Activated T-helper 1 cell treated with Interleukin-2 at 50 U/mL for 16 hours (primary cell): ENCODE measurements around the gene CPS1.

Experiments used
- DNase-seq: peaks from one replicate; pipeline ENCODE4 v3.0.0-alpha.2; 2020; ENCODE audit warnings: low read depth

CPS1 gene

DNA sequence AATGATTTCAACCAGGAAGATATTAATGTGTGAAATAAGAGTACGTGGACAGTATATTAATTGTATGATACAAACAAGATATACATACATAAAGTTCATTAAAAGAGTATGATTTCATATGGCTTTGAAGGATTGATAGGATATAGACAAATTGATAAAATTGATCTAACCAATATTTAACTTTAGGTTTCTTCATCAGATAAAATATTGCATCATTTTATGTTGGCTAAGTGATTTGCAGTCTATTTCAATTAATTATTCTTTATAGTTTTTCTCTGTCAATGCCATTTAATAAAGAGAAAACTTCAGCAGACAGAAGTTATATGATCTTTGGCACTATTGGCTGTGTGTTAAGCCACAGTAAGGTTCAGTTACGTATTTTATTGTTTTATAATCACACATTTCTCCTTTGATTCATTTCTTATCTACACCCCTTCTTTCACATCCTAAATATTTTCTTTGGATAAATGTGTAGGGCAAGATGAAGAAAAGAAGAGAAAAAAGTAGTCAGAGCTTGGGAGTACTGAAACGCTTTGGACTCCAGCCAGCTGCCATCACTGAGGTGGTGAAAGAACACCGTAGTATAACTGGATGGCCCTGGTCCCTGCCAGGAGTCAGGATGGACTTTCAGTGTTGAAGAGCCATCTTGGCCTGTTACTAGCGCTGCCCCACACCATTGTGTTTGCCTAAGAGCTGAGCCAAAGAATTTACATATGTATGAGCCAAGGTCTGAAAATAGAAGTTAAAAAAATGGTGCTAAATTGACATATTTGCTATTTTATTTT is 9.8 kb upstream of the CPS1 start:
- no peak for DNase-seq

DNA sequence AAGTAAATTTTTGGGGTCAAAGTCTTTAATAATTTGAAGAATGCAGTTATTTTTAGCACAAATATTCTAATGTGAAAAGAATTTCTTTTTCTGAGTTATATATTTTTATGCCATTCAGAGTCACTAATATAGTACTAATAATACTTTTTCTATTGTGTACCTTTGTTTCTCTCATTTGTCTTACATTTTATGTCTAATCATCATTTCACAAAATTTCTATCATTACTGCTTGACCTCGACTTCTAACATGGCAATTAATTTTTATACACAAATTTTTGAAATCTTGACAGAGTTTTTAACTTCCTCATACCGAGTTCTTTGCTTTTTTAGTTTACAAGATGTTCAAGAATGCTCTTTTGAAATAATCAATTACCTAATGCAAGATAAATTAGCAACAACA is 8.4 kb upstream of the CPS1 start:
- no peak for DNase-seq

DNA sequence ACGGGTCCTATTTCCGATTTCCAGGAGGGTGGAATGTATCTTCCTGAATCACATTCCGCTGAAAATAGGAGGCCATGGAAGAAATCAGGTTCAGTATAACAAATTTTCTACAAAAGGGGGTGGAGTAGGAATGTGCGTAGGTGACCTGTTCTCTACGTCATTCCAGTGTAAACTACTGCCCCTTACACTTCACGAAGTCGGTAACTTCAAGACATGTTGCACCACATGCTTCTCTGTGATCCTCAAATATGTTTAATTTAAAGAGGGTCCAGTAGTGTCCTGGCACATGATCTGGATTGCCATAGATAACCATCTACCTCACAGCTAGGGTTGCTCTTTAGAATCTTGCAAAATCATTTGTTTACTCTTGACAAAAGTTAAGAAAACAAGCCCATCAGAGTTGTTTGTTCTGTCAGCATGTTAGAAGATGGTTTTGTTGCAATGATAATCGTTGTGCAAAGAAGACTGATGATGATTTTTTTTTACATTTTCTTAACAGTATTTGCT is 7.5 kb upstream of the CPS1 start:
- no peak for DNase-seq

DNA sequence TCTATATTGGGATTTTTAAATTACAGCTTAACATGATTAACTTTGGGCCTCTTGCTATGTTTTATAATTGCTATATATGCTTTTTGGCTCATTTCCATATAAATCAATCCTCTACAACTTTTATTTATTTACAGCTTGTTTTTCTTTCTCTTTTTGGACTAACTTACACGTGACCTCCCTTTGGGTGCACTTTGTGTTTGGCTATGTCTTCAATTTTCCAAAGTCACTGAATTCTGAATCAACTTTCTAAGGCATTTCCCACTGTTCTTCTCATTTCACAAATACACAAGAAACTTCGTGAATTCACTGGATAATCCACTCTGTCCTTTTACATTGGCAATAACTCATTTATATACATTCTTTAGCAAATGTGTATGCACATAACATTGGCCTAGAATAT is 5.4 kb upstream of the CPS1 start:
- no peak for DNase-seq

DNA sequence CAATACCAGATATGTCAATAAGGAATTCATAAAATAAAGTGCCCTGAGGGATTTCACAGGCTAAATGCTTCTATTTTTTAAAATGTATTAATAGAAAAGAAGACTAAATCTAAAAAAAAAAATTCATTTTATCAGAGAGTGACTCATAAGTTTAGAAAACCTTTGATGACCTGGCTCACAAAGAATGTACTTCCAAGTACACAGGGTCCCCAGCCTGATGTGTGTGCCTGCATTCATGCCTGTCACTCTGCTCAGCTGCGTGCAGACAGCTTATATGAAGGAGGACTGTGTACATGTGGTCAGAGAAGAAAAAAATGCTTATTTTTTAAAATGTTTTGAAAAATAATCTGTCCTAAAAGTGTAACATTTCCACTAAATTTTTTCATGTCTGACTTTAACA is 3.0 kb upstream of the CPS1 start:
- no peak for DNase-seq

DNA sequence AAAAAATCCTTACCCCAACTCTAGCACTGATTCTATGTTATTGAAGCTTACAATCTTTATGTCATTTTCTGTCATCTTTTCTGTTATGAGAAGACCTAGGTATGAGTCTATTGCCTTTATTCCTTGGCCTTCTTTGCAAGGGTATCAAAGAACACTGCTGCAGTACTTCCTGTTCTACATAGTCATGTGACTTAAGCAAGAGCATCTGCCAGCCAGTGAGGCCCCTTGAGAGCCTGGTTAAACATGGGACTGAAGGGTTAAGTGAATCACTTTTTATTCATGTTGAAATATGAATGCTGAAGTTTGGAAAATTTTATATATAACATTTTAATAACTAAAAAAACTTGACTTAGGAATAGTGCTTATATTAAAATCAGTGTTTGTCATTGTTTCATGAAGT is 844 bp upstream of the CPS1 start:
- DNase-seq: no peak

DNA sequence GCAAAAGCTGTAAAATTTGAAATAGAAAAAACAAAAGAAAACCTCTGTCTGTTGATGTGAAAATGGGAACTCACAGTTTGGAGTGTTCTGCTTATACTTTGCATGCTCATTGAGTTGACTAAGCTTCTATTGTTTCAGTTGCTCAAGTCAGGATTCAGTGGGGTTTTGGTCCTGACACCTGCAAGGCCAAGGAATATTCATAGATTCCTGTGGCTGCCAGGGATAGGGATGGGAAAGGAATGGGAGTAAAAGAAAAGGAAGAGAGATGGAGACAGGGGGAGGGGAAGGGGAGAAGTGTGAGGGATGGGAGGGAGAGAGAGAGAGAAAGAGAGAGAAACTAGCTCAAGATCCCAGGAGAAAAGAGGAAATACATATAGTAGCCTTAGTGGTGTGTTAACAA is 1.3 kb downstream of the CPS1 start:
- DNase-seq: no peak

DNA sequence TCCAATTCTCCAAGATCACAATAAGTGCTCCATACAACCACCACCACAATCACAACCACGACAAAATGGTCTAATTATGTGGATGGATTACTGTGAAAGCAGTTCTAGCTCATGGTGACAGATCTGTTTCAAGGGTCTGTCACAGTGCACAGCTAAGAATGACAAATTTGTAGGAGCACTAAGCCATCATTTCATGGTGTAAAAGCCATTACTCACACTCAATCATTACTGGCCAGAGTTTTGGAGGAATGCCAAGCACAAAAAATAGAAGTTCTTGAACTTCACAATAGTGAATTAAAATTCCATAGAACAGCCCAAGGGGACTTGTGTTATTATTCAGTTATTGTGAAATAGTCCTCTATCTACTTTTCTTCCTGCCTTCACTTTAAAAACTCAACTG is 2.3 kb downstream of the CPS1 start:
- no peak for DNase-seq

DNA sequence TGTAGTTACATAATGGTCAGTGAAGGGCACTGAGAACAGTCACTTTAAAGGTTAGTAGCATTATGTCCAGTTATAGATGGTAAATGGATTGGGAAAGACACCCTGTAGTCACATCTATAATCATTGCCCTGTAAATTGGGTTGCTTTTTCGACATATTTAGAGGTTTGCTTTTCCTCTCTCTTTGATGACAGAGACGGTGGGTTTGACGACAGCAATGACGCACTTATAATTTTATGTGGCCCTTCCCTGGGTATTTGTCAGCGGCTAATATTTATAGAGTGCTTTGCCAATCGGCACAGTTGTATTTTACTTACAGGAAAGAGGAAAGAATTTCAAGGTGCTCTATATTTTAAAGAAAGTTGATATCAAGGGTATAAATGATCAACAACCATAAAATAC is 2.8 kb downstream of the CPS1 start:
- DNase-seq: no peak

DNA sequence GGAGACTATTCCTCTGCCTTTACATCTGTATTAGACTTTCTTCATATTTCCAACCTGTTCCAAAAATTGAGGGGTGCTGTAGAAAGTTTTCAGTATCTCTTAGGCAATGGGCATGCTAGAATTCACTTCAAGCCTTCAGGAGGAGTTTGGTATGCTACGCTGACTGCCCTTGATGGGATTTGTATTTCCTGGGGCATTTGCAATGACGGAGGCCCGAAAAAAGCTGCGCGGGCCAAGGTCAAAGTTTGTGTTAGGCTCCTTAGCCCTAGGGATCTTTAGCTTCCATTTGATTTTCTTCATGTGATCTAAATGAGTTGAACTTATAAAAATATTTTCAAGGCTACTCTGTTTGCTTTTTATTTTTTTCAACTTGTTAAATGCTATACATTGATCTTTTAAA is 5.1 kb downstream of the CPS1 start:
- no peak for DNase-seq

DNA sequence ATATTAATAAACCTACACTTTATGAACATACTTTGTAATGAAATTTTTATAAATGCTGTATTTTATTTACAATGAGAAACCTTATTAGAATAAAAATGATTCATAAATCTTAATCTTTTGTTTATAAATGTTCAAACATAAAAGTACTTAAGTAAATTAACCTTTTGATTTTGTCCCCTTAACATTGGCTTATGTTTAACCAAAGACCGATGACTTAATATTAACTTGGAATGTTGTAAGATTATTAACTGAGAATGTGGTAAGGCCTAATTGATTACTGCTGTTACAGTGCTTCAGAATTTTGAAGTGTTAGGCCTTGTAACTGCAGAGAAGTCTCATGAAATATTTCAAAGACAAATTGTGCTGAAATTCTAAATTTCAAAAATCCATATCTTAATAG is 5.7 kb downstream of the CPS1 start:
- no peak for DNase-seq

DNA sequence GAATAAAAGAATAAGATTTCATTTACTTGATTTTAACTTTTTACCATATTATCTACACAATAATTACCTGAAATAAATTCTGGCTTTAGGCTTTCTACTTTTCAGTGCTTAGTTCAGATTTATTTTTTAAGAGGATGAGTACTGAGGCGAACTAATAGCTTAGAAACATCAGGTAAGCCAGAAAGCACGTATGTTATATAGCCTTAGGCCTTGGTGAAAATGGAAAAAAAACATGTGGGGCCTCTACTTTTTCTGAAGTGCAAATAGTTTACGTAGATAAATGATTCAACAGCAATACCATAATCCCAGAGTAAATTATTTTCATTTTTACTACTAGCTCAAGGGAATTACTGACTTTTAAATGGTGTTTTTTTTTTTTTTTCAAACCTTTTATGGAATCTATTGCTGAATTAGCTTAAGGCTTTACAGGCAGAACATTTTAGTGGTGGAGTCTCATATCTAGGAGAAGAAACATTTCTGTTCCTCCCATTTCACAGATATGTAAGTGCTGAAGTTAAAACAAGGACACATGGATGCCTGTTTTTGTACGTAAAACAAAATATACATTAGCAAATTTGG is 6.2 kb downstream of the CPS1 start:
- DNase-seq: no peak

DNA sequence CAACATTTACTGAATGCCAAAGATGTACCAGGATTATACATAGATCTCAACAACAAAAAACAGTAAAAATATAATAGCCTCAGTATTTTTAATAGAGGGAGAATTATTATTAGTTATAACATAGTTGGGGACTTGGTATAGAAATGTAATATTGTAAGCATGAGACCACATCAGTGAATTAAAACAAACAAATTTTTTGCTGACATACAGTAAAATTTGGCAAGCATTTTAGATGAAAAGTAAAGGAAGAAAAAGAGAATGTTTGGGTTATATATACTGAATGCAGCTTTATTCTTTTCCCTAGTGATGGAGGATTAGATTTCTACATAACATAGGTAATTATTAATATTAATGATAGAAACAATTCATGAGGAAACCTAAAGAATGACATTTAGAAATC is 10.9 kb downstream of the CPS1 start:
- DNase-seq: no peak

DNA sequence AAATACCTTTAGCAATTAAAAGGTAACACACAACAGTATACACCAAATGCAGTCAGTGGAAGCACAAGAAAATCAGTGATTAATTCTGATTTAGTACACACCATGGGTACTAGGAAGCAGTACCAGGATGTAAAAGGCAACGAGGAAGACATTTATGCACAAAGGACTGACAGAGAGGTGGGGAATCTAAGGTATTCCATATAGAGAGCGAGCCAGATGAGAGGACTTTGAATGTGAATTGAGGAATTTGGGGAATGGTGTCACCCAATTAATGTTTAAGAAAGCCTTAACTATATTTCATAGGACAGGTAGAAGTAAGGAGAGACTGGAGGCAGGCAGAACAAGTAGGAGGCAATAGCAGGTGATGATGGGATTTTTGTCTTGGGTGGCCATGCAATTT is 11.7 kb downstream of the CPS1 start:
- DNase-seq: no peak

DNA sequence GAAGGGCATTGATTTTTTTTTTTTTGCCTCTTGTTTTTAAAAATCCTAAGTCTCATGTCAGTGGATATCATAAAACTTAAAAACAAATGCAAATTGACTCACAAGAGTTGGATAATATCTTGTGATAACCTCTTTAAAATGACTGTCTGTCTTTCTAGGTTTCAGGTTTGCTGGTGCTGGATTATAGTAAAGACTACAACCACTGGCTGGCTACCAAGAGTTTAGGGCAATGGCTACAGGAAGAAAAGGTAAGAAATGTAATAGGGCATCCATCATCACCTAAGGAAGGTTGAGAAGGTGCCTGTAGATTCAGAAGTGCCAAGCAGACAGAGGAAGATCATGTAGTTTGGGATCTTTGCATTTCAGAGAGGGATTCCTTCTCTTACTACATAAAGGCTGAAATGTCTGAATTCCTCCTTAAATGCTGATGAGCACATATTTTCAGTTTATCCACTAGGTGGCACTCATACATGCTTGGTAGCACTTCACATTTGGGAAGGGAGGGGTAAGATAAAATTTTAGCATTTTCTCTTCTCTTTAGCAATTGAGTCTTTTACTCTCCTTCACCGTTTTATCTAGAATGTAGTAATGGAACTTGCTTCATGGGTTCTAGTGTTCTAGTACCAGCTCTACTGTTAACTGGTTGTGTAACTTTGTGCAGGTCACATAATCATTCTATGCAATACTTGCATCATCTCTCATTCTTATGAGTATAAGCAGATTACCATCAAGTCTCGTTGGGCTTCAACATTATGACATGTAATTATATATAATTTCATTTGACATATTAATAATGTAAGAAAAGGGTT is 21.1 kb downstream of the CPS1 start:
- DNase-seq: no peak

DNA sequence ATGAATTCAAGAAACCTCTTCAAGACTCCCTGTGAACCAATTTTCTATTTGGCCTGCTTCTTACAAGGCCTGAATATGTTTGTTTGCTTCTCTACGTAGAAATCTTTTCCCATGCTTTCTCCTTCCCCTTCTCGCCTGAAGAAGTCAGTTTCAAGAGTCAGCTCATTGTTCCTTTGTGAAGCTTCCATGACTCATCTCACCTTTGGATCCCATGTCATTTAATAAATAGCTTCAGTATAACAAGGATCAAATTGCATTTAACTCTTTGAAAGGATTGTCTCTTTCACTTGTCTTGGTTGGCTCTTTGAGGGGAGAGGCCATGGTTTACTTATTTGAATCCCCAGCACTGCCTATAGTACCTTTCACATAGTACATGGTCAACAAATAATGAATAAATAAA is 28.4 kb downstream of the CPS1 start:
- DNase-seq: no peak

DNA sequence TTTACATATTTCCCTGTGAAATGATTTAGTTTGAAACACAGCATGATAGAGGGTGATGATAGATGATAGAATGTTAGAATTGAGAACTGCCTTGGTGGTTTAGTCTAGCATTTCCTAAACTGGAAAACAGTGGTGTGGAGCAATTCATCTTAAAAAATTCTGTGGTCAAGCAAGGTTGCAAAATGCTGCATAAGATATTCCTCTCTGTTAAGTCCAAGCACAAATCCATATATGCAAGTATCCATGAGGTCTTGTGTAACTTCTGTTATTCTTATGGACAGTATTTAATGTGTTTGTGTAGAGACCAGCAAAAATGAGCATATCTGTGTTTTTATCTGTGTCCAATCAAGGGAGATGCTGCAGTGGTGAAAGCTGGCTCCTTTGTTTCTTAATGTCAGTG is 30.0 kb downstream of the CPS1 start:
- no peak for DNase-seq

DNA sequence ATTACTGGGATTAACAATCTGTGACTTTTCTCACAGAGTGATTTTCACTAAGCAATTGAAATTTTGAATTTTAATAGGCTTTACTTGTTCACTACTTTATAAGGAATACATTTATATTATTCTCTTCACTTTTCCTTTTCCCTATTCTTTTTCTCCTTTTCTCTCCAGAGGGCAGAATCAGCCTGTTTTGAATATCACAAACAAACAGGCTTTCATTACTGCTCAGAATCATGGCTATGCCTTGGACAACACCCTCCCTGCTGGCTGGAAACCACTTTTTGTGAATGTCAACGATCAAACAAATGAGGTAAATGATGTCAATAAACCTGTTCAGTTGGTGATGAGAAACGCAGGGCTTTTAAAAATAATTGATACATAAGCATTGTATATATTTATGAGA is 35.3 kb downstream of the CPS1 start:
- no peak for DNase-seq

DNA sequence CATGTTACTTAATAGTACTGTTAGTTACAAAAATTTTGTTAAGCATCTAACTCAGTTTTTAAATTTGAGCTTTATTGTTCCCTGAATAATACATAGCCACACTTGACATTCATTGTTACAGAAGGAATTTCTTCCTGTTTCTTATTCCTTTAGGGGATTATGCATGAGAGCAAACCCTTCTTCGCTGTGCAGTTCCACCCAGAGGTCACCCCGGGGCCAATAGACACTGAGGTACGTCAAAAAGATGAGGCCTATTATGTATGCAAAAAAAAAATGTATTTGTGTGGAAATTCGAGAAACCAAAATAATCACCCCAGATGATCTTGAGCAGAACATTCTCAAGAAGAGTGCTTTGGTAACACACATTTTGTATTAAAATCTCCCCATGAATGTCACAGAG is 36.3 kb downstream of the CPS1 start:
- no peak for DNase-seq

DNA sequence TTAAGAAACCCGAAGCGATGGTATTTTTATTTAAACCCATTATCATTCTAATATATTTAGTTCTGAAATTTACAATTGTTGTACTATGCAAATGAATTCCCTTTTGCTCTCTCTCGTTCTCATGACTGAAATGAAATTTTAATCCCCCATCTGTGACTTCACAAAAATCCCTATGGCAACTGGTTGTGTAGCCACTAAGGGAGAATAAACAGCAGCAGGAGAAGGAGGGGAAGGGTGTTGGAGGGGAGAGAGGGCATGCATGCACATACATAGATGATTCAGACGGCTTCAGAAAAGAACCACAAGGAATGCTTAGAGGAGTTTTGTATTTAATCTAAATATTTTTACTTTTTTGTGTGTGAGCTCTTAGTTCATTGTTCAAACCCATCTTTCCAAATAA is 36.8 kb downstream of the CPS1 start:
- no peak for DNase-seq

DNA sequence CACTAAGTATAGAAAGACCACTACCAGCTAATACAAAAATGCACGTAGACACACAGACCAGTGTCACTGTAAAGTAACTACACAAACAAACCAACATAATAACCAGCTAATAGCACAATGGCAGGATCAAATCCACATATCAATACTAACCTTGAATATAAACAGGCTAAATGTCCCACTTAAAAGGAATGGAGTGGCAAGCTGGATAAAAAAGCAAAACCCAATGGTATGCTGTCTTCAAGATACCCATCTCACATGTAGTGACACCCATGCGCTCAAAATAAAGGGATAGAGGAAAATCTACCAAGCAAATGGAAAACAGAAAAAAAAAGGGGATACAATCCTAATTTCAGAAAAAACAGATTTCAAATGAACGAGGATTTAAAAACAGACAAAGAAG is 41.8 kb downstream of the CPS1 start:
- DNase-seq: no peak

DNA sequence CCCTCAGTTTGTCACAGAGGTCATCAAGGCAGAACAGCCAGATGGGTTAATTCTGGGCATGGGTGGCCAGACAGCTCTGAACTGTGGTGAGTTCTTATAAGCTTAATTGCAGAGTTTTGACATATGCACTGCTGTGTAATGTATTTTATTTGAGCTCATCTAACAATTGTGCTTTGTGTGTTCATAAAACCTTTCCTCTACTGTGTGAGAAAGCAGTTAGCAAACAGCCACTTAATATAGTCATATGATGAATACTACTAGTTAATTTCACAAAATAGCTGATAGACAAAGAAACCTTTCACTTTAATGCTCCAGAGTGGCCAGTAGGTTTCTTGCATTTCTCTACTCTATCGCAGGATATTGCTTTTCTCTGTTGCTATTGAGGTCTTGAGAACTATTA is 43.1 kb downstream of the CPS1 start:
- DNase-seq: no peak

DNA sequence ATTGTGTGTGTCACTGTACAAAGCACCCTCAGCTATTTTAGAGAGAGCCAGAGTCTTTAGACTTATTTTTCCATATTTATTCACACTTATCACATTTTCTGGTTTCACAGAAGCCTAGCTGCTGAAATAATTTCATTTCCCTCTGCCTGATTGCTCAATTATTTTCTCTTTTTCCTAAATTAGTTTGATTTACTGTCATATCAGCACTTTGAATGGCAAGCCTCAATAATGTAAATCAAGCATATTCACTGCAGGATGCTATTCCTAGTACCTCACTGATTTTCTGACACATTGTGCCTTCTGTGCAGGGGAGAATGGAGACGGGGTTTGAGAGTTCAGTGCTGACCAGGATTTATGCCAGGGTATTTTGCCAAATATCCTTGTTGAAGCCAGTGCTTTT is 48.3 kb downstream of the CPS1 start:
- no peak for DNase-seq
